HUES64 (cell line): ENCODE measurements around the gene PPM1H.

Experiments
- H3K27ac ChIP-seq: 2 replicates; pipeline ENCODE4 v1.7.0; 2013; ENCODE audit warnings: low read depth, low read length, inconsistent platforms
- H3K27me3 ChIP-seq: 2 replicates; pipeline ENCODE4 v1.6.1; 2013; ENCODE audit warnings: mild to moderate bottlenecking, low read length; ENCODE audit not compliant: insufficient read depth
- H3K36me3 ChIP-seq: 2 replicates; pipeline ENCODE4 v1.6.1; 2013; ENCODE audit warnings: mild to moderate bottlenecking, low read length; ENCODE audit not compliant: insufficient read depth
- H3K4me1 ChIP-seq: 2 replicates; pipeline ENCODE4 v1.6.1; 2013; ENCODE audit warnings: mild to moderate bottlenecking, low read length, moderate library complexity; ENCODE audit not compliant: insufficient read depth
- H3K4me3 ChIP-seq: 2 replicates; pipeline ENCODE4 v1.5.1; 2013; ENCODE audit warnings: mild to moderate bottlenecking, low read length, moderate library complexity
- H3K9ac ChIP-seq: 2 replicates; pipeline ENCODE4 v1.6.1; 2013; ENCODE audit warnings: mild to moderate bottlenecking, low read depth, low read length
- H3K9me3 ChIP-seq: 2 replicates; pipeline ENCODE4 v1.6.1; 2013; ENCODE audit warnings: low read depth, low read length; ENCODE audit not compliant: insufficient read depth
- WGBS: fragments of 150-250, 120-280 bp; methylation state at CpG from one replicate; pipeline ENCODE4 v1.1.7; 2013; ENCODE audit warnings: missing lambda C conversion rate; 5-methylcytosine and 5-hydroxymethylcytosine counted together

PPM1H gene

GRCh38 chr12:62599854-62600437, 335.0 kb downstream of the PPM1H start:
- 92% methylated on average over 3 of the region's 5 CpGs for WGBS
- H3K27ac ChIP-seq = no peak overlapping the region

GRCh38 chr12:62598846-62599245, 336.1 kb downstream of the PPM1H start:
- Histone ChIP-seq H3K9me3 (no peaks in the 10 kb centered on the region), H3K27ac (no peak overlapping the region), H3K4me3 (no peak overlapping the region), H3K9ac (no peak overlapping the region), H3K27me3 (no peaks in the 10 kb centered on the region), H3K36me3 (no peaks in the 10 kb centered on the region), H3K4me1 (peaks cover 18% of the 10 kb centered on the region)
- WGBS = 86% methylated on average over 1 of the region's 3 CpGs

More at GRCh38 chr12:62599854-62600437, 335.0 kb downstream of the PPM1H start:
- Histone ChIP-seq H3K4me1 (peaks cover 18% of the 10 kb centered on the region), H3K4me3 (no peak overlapping the region), H3K9me3 (no peaks in the 10 kb centered on the region), H3K27me3 (no peaks in the 10 kb centered on the region), H3K36me3 (no peaks in the 10 kb centered on the region), H3K9ac (no peak overlapping the region)

- no peak overlapping the region for H3K4me3 ChIP-seq
- no peaks in the 10 kb centered on the region for H3K9me3 ChIP-seq
- H3K36me3 ChIP-seq = peaks cover 3% of the 10 kb centered on the region; the same call in 1 of the 2 replicates
- H3K9ac ChIP-seq = no peak overlapping the region
- WGBS = 86% methylated on average over 3 of the region's 3 CpGs
- peaks cover 18% of the 10 kb centered on the region for H3K4me1 ChIP-seq
- no peak overlapping the region for H3K27ac ChIP-seq
- H3K27me3 ChIP-seq = no peaks in the 10 kb centered on the region
These were observed 337.7 kb downstream of the PPM1H start for GRCh38 chr12:62597253-62597652.
